ENCODE measurements around the gene DGKZ.

Gene DGKZ

GRCh38 chr11:46348566-46349401 is 1.5 kb downstream of the DGKZ start:
- no peak for DNase-seq

- no peak for DNase-seq
Measured at GRCh38 chr11:46350695-46351094, 3.4 kb downstream of the DGKZ start.

GRCh38 chr11:46351148-46351547 is 3.9 kb downstream of the DGKZ start:
- DNase-seq = no peak

DNA sequence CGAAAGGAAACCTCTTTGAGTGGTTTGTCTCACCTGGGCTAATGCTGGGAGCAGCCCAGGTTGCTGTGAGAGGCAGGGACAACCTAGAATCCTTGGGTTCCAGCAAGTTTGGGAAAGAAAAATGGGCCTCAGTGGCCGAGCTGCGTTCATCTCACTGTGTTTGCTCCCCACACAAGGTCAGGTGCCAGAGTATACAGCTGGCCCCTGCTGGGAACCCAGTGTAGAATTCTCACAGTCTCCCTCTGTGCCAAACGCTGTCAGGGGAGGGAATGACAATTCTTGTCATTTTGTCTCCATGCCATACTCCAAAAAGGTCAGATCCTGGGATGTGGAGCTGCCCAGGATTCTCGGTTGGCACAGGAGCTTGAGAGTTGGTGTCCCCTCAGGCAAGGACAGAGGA is 4.3 kb downstream of the DGKZ start:
- no peak for DNase-seq

DNA sequence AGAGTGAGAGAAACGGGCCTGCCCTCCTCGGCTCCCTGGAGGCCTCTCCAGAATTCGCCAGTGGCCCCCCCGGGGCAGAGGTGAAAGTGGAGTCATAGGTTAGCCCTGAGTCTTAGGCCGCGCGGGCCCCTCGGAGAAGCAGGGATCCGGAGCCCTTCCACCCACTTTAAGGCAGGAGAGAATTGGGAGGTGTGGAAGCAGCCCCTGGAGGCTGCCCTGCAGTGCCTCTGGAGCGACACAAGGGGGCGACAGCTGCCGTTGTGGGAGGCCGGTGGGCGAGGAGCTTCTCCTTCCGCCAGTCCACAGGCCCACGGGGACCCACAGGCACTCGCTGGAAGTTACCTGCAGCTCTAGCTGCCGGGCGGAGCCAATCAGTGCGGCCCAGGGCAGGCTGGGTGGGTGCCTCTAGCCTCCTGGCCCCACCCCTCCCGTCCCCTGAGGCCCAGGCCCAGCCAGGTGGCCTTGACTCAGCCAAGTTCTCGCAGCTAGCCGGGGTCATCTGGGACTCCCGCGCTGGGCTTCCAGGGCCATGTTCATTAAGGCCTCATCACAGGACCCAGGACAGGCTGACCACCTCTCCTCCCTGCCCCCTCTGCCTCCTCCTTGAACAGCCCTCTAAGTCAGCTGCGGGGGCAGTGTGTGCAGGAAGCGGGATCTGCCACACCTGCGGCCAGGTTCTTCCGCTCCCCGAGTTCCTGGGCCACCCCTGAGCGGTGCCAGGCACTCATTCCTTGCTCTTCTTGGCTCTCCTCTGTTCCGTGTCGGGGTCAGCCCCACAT is 5.0 kb downstream of the DGKZ start:
- peak; percentile 42 for DNase-seq

GRCh38 chr11:46353698-46354097 is 6.4 kb downstream of the DGKZ start:
- DNase-seq = no peak

DNA sequence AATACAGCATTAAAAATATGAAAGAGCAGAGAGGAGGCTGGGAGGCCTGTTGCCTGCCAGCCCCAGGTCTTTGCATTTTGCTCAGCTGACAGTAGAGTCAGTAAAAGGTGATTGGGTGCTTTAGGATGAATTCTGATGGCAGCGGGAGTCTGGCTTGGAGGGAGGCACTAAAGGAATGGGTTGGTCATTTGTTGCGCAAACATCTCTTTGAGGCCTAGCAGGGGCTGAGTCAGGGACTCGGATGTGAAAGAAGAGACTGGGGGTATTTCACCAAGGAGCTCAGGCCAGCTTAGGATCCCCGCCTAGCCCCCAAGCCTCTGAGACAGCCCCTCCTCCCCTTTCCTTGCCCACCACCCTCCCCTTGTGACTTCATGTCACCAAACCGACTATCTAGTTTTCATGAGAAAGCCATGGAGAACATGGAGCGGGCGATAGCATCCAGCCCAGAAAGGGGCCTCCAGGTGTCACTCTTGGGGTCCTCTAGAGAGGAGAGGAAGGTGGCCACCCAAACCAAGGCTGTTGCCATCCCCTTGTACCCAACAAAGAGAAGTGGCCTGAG is 9.7 kb downstream of the DGKZ start:
- peak; percentile 67 for DNase-seq

- DNase-seq = no peak
Measured at GRCh38 chr11:46357483-46357936, 10.2 kb downstream of the DGKZ start.

DNA sequence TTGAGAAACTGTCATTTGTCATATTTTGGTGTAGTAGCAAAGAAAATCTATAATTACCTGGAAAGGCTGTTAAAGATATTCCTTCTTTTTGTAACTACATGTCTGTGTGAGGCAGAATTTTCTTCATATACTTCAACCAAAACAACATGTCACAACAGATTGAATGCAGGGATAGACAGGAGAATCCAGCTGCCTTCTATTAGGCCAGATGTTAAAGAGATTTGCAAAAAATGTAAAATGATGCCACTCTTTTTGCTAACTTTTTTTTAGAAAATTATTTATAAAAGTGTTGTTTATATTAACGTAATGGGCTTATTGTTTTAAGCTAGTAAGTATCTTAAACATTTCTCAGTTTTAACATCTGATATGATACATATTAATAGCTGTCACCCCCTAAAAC is 12.7 kb downstream of the DGKZ start:
- DNase-seq = no peak

GRCh38 chr11:46360878-46361277 is 13.6 kb downstream of the DGKZ start:
- DNase-seq = no peak

GRCh38 chr11:46361283-46362155 is 14.3 kb downstream of the DGKZ start:
- peak; percentile 75 for DNase-seq

DNA sequence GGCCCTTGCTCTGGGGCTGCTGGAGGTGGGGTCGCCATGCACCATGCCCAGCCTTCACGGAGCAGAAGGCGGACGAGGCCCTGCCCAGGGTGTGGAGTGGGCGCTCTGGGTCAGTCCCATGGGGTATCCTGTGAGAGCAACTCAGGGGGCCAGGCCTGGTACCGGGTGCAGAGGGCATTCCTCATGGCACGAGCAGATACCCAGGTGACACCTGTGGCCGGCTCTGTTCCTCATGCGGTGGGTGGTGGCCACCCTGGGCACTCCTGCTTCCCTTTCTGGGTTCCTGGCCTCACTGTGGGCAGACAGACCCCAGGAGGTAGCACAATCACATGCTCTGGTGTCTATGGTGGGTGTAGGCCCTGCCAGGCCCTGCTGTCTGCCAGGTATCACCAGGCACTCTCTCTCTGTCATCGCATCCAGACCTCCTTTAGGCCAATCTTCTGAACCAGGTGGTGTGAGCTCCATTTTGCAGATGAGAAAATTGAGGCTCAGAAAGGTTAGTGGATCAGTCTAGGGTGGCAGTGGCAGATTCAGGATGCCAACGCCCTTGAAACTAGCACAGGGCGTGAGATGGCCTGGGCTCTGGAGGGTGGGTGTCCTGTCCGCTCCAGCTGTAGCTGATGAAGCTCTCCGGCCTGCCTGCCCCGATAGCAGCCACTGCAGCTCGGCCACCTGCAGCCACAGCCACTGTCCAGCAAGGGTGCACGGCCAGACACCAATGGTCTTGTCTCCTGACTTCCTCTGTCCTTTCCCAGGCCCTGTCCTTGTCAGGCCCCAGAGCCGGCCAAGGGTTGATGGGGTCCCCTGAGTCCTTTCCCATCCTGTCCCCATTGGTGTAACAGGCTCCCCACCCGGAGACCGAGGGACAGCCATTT is 15.1 kb downstream of the DGKZ start:
- DNase-seq = no peak

DNA sequence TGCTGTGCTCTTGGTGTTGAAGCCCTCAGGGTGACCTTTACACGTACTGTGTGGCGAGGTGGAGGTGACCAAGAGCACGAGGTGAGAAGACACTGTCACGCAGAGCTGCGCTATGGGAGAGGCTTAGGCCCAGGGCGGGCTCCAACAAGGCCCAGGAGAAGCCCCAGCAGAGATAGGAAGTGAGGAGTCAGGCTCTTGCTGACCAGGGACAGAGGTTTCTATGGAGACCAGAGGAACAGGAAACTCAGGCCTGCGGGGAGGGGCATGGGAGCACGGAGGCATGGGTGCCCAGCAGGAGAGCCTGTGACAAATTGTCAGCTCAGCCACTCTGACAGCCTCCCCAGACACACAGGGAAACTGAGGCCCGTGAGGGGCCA is 15.8 kb downstream of the DGKZ start:
- DNase-seq = peak; percentile 33

DNA sequence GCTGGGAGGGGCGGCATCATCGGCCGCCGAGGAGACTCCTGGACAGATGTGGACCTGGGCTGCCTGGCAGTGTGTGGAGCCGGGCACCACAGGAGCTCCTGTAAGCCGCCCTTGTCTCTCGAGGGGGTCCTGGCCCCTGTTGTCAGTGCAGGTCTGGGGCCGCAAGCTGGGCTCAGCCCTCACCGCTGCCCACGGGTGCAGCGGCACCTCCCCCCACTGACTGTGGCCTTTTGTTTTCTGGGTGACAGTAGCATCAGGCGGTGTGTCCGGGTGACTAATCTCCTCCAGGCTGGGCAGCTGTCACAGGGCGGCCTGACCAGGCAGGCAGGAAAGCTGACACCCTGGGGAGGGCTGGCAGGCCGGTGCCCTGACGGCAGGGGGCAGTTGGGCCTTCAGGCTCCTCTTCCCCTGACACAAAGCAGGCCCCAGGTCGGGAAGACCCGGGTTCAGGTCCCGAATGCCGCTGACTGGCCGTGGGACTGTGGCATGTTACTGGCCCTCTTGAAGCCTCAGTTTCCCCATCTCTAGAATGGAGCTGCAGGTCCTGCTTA is 16.3 kb downstream of the DGKZ start:
- no peak for DNase-seq

DNA sequence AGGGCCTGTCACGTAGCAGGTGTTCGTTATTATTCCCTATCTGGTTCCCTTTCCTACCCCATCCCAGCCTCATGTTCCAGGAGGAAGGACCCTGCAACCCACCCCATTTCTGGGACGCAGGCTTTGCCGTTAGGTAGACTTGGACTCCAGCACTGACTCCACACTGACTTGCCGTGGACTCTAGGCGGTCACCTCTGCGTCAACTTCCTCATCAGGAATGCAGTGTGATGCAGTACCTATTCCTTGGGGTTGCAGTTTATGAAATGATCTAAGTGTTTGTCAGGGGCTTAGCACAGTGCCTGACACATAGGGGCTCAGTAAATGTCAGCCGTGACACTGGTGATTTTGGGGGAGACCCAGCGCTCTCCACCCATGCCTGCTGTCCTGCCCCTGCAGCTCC is 16.8 kb downstream of the DGKZ start:
- no peak for DNase-seq

DNA sequence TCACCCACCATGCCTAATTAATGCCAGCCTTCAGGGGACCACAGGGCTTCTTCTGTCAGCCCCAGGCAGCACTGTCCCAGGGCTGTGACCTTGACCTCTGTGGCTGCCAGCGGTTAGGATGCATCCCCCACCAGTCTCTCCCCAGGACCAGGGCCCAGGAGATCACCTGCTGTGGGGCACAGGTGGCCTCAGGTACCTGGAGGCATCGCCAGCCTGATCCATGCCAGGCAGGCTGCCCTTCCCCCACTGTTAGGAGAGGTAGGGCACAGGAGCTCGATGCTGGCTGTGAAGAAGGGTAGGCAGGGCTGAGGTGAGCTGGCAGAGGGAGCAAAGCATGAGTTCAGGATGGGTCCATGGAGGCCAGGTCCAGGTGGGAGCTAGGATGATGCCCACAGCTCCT is 17.5 kb downstream of the DGKZ start:
- DNase-seq = no peak

- no peak for DNase-seq
Measured at GRCh38 chr11:46366260-46366659, 19.0 kb downstream of the DGKZ start.

DNA sequence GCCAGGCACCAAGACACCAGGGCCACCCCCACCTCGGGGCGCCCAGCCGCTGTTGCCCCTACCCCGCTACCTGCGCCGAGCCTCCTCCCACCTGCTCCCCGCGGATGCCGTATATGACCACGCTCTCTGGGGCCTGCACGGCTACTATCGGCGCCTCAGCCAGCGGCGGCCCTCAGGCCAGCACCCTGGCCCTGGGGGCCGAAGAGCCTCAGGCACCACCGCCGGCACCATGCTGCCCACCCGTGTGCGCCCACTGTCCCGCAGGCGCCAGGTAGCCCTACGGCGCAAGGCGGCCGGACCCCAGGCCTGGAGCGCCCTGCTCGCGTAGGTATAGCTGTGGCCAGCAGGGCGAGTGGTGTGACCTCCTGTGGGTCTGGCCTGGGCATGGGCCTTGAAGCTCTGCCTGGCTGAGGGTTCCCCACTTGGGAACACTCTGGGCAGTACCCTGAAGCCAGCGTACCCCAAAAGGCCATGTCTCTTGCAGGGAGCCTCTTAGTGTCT is 19.4 kb downstream of the DGKZ start:
- DNase-seq = no peak

- DNase-seq = peak; percentile 51
Measured at GRCh38 chr11:46367244-46367915, 20.1 kb downstream of the DGKZ start.

GRCh38 chr11:46367916-46368267 is 20.6 kb downstream of the DGKZ start:
- DNase-seq = no peak

Measured in fibroblast of skin of right biceps (primary cell).